Subcutaneous abdominal adipose tissue (tissue), 5 donors: ENCODE results near the gene C1orf105.

Source experiments
- H3K27ac ChIP-seq: one replicate; pipeline ENCODE4 v1.7.0; 2013; ENCODE audit warnings: low read depth, mild to moderate bottlenecking, inconsistent platforms, low read length, moderate library complexity
- H3K27me3 ChIP-seq, 5 donors: one replicate each; pipeline ENCODE4 v1.7.0; 2013; ENCODE audit warnings: low read length in 5 of 5, inconsistent platforms in 1 of 5; ENCODE audit not compliant: control insufficient read depth in 5 of 5, insufficient read depth in 4 of 5
- H3K36me3 ChIP-seq, 5 donors: one replicate each; pipeline ENCODE4 v1.7.0; 2013; ENCODE audit warnings: low read length in 5 of 5; ENCODE audit not compliant: control insufficient read depth in 5 of 5, insufficient read depth in 5 of 5
- H3K4me1 ChIP-seq, 5 donors: one replicate each; pipeline ENCODE4 v1.7.0; 2013; ENCODE audit warnings: low read length in 5 of 5, mild to moderate bottlenecking in 3 of 5, moderate library complexity in 1 of 5; ENCODE audit not compliant: control insufficient read depth in 5 of 5, insufficient read depth in 5 of 5
- H3K4me3 ChIP-seq, 5 donors: one replicate each; pipeline ENCODE4 v1.7.0; 2013; ENCODE audit warnings: low read length in 5 of 5, low read depth in 1 of 5
- H3K9ac ChIP-seq, 5 donors: one replicate each; pipeline ENCODE4 v1.7.0; 2013; ENCODE audit warnings: low read length in 5 of 5, mild to moderate bottlenecking in 4 of 5, moderate library complexity in 3 of 5
- H3K9me3 ChIP-seq, 5 donors: one replicate each; pipeline ENCODE4 v1.7.0; 2013; ENCODE audit warnings: low read length in 5 of 5; ENCODE audit not compliant: control insufficient read depth in 5 of 5
- donor health status: healthy.
- donor health status: healthy.
- donor health status: healthy.
- donor health status: healthy.
- donor health status: healthy.

Gene C1orf105

DNA sequence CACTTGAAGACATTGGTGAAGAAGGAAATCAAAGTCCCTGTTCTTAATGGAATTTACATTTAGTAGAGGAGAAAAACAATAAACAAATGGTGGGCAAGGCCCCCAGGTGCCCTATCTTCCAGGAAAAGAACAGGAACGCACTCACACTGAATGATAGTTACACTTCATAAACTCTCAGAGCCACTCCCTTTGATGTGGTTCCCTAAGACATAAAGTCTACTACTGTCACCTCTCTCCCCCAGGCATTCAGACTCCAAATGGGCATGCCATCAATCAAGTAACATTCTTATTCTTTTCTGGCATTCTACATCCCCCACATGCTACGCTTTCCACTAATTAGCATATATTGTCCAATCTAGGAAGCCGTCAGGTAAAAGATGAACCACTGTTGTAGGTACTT lies 59.9 kb downstream of the C1orf105 start:
- Histone ChIP-seq H3K27ac (no peak overlapping the region), H3K9me3 (no peaks in the 10 kb centered on the region), H3K27me3 (no peaks in the 10 kb centered on the region), H3K36me3 (no peaks in the 10 kb centered on the region), H3K4me1 (no peaks in the 10 kb centered on the region), H3K4me3 (no peak overlapping the region), H3K9ac (no peak overlapping the region)

GRCh38 chr1:172482044-172482443 lies 61.6 kb downstream of the C1orf105 start:
- H3K27me3 ChIP-seq = peaks cover 0 to 1% (median 0%) of the 10 kb centered on the region in 5 donors
- H3K36me3 ChIP-seq = no peaks in the 10 kb centered on the region
- no peaks in the 10 kb centered on the region for H3K4me1 ChIP-seq
- no peaks in the 10 kb centered on the region for H3K9me3 ChIP-seq
- no peak overlapping the region for H3K9ac ChIP-seq
- H3K27ac ChIP-seq = no peak overlapping the region
- H3K4me3 ChIP-seq = no peak overlapping the region

GRCh38 chr1:172483448-172483847 lies 63.0 kb downstream of the C1orf105 start:
- Histone ChIP-seq H3K4me3 (no peak overlapping the region), H3K27ac (no peak overlapping the region), H3K9me3 (no peaks in the 10 kb centered on the region), H3K4me1 (no peaks in the 10 kb centered on the region), H3K27me3 (peaks cover 0 to 2% (median 0%) of the 10 kb centered on the region in 5 donors), H3K9ac (no peak overlapping the region), H3K36me3 (no peaks in the 10 kb centered on the region)

DNA sequence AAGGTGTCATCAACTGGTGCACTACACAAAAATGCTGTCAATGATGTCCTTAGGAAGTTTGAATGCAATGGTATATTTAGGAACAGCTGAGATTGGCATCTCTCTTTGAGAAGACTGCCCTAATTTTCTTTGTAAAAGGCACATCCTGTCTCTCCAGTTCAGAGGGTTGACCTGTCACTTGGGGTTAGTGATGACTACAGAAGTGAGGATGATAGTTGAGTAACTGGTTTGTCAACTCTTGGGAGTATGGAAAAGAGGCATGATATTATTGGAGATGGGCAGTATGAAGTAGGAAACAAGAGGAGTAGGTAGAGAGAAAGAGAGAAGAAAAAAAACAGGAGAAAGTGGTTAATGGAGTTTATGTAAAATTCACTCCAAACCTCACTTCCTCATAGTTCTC lies 63.8 kb downstream of the C1orf105 start:
- Histone ChIP-seq H3K9me3 (no peaks in the 10 kb centered on the region), H3K4me3 (no peak overlapping the region), H3K27me3 (peaks cover 0 to 2% (median 0%) of the 10 kb centered on the region in 5 donors), H3K9ac (no peak overlapping the region), H3K4me1 (no peaks in the 10 kb centered on the region), H3K27ac (no peak overlapping the region), H3K36me3 (no peaks in the 10 kb centered on the region)

- H3K4me3 ChIP-seq = no peak overlapping the region
- H3K9me3 ChIP-seq = no peaks in the 10 kb centered on the region
- peaks cover 0 to 2% (median 0%) of the 10 kb centered on the region in 5 donors for H3K27me3 ChIP-seq
- H3K36me3 ChIP-seq = no peaks in the 10 kb centered on the region
- H3K27ac ChIP-seq = no peak overlapping the region
- no peaks in the 10 kb centered on the region for H3K4me1 ChIP-seq
- H3K9ac ChIP-seq = no peak overlapping the region
Measured at GRCh38 chr1:172485626-172486025, 65.1 kb downstream of the C1orf105 start.

DNA sequence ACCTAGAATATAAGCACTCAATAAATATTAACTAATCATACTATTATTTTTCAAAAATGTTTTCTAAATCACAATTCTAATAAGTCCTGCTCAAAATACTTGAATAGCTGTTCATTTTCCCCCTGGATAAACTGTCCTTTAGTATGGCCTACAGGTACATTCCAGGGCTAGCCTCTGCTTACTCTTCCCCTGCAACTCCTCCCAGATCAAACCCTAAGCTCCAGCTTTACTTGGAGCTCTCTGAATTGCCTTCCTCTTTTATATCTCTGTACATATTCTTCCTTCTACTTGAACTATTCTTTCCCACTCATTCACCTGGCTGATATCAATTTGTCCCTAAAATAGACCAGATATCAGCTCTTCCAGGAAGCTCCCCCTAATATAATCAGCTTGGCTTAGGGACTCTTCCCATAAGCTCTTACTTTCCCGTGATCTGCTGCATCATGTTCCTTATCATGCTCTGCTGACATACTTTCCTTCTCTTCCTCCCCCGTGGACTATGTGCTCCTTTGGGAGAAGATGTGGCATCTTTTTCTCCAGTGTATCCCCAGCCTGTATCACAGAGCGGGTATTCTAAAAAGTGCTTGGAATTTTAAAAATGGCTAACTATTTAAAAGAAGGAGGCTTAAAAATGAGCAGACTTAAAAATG lies 66.4 kb downstream of the C1orf105 start:
- H3K27ac ChIP-seq = no peak overlapping the region
- H3K9ac ChIP-seq = no peak overlapping the region
- no peaks in the 10 kb centered on the region for H3K36me3 ChIP-seq
- H3K27me3 ChIP-seq = peaks cover 0 to 4% (median 0%) of the 10 kb centered on the region in 5 donors
- no peak overlapping the region for H3K4me3 ChIP-seq
- H3K4me1 ChIP-seq = no peaks in the 10 kb centered on the region
- H3K9me3 ChIP-seq = no peaks in the 10 kb centered on the region

DNA sequence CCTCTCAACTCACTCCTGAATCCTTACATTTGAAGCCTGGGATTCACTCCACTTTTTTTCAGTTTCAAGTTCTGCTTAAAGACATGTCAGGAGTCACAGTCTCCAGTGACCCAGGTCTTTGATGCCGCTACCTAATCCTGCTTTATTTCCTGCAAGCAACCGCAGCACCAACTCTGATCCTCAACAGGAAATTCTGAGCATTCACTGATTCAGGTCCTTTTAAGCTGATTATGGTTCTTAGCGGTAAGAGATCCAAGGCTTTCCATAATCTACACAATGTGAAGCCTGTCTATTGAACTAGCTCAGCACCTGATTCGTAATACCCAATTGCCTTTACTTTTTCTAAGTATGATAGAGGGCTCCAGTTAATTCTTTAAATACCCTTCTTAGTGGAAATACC lies 67.1 kb downstream of the C1orf105 start:
- no peak overlapping the region for H3K9ac ChIP-seq
- H3K36me3 ChIP-seq = no peaks in the 10 kb centered on the region
- H3K4me1 ChIP-seq = no peaks in the 10 kb centered on the region
- H3K9me3 ChIP-seq = no peaks in the 10 kb centered on the region
- H3K4me3 ChIP-seq = no peak overlapping the region
- no peak overlapping the region for H3K27ac ChIP-seq
- peaks cover 0 to 4% (median 0%) of the 10 kb centered on the region in 5 donors for H3K27me3 ChIP-seq

- no peaks in the 10 kb centered on the region for H3K36me3 ChIP-seq
- H3K4me3 ChIP-seq = no peak overlapping the region
- no peaks in the 10 kb centered on the region for H3K4me1 ChIP-seq
- H3K9ac ChIP-seq = no peak overlapping the region
- peaks cover 0 to 4% (median 0%) of the 10 kb centered on the region in 5 donors for H3K27me3 ChIP-seq
- no peak overlapping the region for H3K27ac ChIP-seq
- no peaks in the 10 kb centered on the region for H3K9me3 ChIP-seq
Measured at GRCh38 chr1:172488393-172488792, 67.9 kb downstream of the C1orf105 start.

DNA sequence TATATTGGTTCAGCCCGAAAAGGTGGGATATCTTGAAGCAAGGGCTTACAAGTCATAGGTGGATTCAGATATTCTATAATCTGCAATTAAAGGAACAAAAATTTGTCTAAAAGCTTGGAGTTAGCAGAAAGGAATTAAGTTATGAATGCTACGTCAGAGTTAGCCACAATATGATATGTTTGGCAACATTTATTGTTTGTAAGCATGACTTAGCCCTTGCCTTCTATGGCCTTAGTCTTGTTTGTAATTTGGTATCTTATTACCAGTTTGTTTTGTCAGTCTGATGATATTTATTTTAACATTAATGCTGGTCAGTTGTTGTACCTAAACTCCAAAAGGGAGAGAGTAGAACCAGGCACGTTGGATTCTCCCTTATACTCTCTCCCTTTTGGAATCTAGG lies 69.4 kb downstream of the C1orf105 start:
- Histone ChIP-seq H3K4me3 (no peak overlapping the region), H3K9me3 (no peaks in the 10 kb centered on the region), H3K27me3 (peaks cover 0 to 4% (median 0%) of the 10 kb centered on the region in 5 donors), H3K36me3 (no peaks in the 10 kb centered on the region), H3K27ac (no peak overlapping the region), H3K4me1 (no peaks in the 10 kb centered on the region), H3K9ac (no peak overlapping the region)

- H3K36me3 ChIP-seq = no peaks in the 10 kb centered on the region
- H3K9ac ChIP-seq = no peak overlapping the region
- peaks cover 0 to 2% (median 0%) of the 10 kb centered on the region in 5 donors for H3K27me3 ChIP-seq
- no peaks in the 10 kb centered on the region for H3K9me3 ChIP-seq
- H3K4me1 ChIP-seq = no peaks in the 10 kb centered on the region
- H3K27ac ChIP-seq = no peak overlapping the region
- no peak overlapping the region for H3K4me3 ChIP-seq
Measured at GRCh38 chr1:172492421-172492820, 71.9 kb downstream of the C1orf105 start.
